Measurements from ENCODE around the gene LARP6. TPM values are rescaled to one million over a fixed set of nuclear protein-coding genes. Genes with fewer than 3 reads are reported as not detected.

The LARP6 gene
- 12.9 and 20.9 TPM in 2 replicates for total RNA-seq

GRCh38 chr15:70853973-70854665 is at the start of gene LARP6:
Gene LARP6 (minus strand): TSS chr15:70854157. CDS start chr15:70854088, 69 bp downstream.

DNA sequence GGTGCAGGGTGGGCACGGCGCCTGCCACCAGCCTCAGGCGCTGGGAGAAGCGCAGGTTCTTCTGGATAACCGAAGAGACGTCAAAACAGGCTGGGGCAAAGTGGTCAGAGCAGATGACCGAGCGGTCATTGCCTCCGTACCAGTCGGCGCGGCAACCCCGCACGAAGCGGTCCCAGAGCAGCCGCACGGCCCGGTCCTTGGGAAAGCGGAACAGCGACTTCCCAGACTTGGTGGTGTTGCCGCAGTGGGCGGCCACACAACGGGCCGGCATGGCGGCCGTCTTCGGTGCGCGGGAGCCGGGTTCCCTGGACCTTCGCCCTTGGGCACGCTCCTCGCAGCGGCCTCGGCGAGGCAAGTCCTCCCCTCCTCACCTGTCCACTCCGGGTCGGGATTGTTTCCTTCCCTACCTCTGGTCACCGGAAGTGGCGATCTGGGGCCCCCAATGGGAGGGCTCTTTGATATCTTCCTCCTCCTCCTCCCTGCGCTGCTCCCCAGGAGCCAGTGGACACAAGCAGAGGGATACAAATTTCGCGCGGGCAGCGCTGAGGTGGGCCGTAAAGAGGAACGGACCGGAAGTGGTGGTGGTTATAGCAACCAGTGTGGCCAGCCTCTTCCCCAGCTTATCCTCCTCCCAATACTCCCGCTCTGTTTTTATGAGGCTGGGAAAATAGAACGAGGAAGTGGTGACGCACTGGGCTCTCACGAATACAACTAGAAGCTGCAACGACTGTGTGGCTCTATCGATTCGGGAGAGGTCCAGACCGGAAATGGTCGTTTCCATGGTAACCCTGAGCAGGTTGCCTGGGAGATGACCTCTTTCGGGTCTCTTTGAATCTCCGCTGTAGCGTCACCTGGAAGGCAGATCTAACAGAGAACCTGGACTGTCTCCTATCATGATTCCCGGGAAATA is 38.3 kb upstream of the LARP6 start, which contains the start of the genes LRRC49 and THAP10:
Gene LRRC49 (plus strand): TSS at position 825 of the 910 bp plus-strand sequence. CDS start 69 bp downstream, at position 894.
Gene THAP10 (minus strand): TSS at position 432 of the 910 bp plus-strand sequence. CDS start 161 bp downstream, at position 271.

Other genes with a start within 250 kb of the LARP6 start
- 122 and 136 TPM in 2 replicates for gene UACA, start 90.6 kb downstream of the LARP6 start, total RNA-seq
- 3.2 and 3.9 TPM in 2 replicates for gene THAP10, start 38.3 kb upstream of the LARP6 start, total RNA-seq
- 9.7 and 10.0 TPM in 2 replicates for gene LRRC49, start 38.7 kb upstream of the LARP6 start, total RNA-seq

Data from thoracic aorta endothelial cell (primary cell).